ENCODE data around the gene BTF3L4.

BTF3L4 gene

DNA sequence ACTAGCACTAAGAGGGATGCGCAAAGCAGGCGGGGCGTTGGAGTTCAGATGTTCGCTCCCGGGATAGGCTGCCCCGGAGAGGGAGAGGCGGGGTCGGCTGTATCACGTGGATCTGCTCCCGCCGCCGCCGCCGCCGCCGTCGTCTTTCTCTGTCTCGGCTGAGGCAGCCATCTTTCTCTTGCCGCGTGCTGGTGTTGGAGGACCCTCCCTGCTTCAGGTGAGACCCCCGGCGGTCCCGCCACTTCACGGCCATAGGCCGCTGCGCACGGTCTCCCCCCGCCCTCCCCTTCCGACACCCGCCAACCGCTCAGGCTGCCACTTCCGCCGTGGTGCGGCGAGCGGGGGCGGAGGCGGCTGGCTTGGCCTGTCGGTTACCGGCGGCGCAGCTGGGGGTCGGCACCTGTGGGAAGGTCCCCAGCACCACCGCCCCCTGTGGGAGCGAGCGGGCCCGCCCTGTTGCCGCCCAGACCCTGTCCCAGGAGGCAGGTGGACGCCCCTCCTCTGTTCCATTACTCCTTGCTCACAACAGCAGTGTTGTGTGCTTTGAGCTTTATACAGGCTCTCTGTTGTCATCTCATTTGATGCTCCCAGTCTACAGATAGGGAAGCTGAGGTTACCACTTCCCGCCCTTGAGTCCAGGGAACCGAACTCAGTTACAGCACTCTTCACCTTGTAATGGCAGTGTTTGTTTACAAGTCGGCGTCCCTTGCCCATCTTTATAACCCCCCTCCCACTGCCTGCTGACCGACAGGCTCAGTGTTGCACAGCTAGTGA lies at the start of gene BTF3L4:
Gene BTF3L4, plus strand, starts transcription at position 133 of the 774 bp plus-strand sequence. CDS start 3,553 bp downstream, outside the sequence.
- H3K27me3 ChIP-seq (ENCODE audit: control insufficient read depth, insufficient read depth, low read length): no peaks in the 10 kb centered on the region
- no peaks in the 10 kb centered on the region for H3K9me3 ChIP-seq (ENCODE audit: control insufficient read depth, low read length)
- peaks cover 3% of the 10 kb centered on the region for H3K4me1 ChIP-seq
- TF ChIP-seq, protein P1, sequence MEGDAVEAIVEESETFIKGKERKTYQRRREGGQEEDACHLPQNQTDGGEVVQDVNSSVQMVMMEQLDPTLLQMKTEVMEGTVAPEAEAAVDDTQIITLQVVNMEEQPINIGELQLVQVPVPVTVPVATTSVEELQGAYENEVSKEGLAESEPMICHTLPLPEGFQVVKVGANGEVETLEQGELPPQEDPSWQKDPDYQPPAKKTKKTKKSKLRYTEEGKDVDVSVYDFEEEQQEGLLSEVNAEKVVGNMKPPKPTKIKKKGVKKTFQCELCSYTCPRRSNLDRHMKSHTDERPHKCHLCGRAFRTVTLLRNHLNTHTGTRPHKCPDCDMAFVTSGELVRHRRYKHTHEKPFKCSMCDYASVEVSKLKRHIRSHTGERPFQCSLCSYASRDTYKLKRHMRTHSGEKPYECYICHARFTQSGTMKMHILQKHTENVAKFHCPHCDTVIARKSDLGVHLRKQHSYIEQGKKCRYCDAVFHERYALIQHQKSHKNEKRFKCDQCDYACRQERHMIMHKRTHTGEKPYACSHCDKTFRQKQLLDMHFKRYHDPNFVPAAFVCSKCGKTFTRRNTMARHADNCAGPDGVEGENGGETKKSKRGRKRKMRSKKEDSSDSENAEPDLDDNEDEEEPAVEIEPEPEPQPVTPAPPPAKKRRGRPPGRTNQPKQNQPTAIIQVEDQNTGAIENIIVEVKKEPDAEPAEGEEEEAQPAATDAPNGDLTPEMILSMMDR (IDR thresholded peaks at IDR 0.05): no peak
- H3K9ac ChIP-seq: peak within 1 kb of the TSS; percentile 40
- peak within 1 kb of the TSS; percentile 92 for H3K4me3 ChIP-seq (ENCODE audit: low read depth, low read length)
- H3K79me2 ChIP-seq: peaks cover 15% of the 10 kb centered on the region
- H3K36me3 ChIP-seq (ENCODE audit: control insufficient read depth, insufficient read depth, low read length): no peaks in the 10 kb centered on the region
- H2AFZ ChIP-seq: peak within 1 kb of the TSS; percentile 86
- peak within 1 kb of the TSS; percentile 86 for H3K27ac ChIP-seq
- peak within 1 kb of the TSS; percentile 90 for H3K4me2 ChIP-seq (ENCODE audit: low read length)

DNA sequence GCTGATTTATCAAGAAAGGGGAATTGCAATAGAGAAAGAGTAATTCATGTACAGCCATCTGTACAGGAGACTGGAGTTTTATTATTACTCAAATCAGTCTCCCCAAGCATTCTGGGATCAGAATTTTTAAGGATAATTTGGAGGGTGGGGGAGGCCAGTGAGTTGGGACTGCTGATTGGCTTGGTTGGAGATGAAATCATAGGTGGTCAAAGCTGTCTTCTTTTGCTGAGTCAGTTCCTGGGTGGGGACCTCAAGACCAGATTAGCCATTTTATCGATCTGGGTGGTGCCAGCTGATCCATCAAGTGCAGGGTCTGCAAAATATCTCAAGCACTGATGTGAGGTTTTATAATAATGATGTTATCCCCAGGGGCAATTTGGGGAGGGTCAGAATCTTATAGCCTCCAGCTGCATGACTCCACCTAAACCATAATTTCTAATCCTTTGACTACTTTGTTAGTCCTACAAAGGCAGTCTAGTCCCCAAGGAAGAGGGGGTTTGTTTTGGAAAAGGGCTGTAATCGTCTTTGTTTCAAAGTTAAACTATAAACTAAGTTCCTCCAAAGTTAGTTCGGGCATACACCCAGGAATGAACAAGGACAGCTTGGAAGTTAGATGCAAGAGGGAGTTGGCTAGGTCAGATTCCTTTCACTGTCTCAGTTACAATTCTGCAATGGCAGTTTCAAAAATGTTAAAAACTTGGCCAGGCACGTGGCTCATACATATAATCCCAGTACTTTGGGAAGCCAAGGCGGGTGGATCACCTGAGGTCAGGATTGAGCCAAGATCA lies 48.7 kb upstream of the BTF3L4 start:
- Histone ChIP-seq H3K27me3 (ENCODE audit: control insufficient read depth, insufficient read depth, low read length) (no peaks in the 10 kb centered on the region), H3K4me2 (ENCODE audit: low read length) (no peak overlapping the region), H3K4me1 (no peaks in the 10 kb centered on the region), H3K9ac (no peak overlapping the region), H3K79me2 (no peaks in the 10 kb centered on the region), H3K27ac (no peak overlapping the region), H3K36me3 (ENCODE audit: control insufficient read depth, insufficient read depth, low read length) (no peaks in the 10 kb centered on the region), H3K4me3 (ENCODE audit: low read depth, low read length) (no peak overlapping the region), H3K9me3 (ENCODE audit: control insufficient read depth, low read length) (no peaks in the 10 kb centered on the region), H2AFZ (no peak overlapping the region)
- TF ChIP-seq, protein P1 (IDR thresholded peaks at IDR 0.05): no peak

DNA sequence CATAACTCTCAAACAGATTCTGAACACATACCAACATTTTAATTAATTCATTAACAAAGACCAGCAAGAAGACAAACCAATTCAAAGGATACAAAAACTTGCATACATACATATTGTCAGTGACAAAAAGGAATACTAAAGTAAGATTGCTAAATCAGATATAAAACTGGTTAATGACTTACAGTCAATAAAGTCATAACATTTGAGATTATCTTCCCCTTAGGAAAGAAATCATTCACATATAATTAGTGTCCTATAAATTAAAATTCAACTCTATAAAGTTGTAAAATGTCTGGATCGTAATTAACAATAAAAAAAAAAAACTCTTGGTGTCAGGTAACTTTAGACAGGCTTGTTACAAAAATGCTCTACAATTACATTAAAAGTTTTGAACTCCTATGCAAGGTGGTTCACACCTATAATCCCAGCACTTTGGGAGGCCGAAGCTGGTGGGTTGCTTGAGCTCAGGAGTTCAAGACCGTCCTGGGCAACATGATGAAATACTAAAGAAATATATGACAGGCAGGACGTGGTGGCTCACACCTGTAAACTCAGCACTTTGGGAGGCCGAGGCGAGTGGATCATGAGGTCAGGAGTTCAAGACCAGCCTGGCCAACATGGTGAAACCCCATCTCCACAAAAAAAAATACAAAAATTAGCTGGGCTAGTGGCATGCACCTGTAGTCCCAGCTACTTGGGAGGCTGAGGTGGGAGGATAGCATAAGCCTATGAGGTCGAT lies 47.9 kb upstream of the BTF3L4 start:
- Histone ChIP-seq H3K36me3 (ENCODE audit: control insufficient read depth, insufficient read depth, low read length) (no peaks in the 10 kb centered on the region), H3K4me1 (no peaks in the 10 kb centered on the region), H2AFZ (no peak overlapping the region), H3K79me2 (no peaks in the 10 kb centered on the region), H3K4me2 (ENCODE audit: low read length) (no peak overlapping the region), H3K27me3 (ENCODE audit: control insufficient read depth, insufficient read depth, low read length) (no peaks in the 10 kb centered on the region), H3K9me3 (ENCODE audit: control insufficient read depth, low read length) (no peaks in the 10 kb centered on the region), H3K9ac (no peak overlapping the region), H3K4me3 (ENCODE audit: low read depth, low read length) (no peak overlapping the region), H3K27ac (no peak overlapping the region)
- TF ChIP-seq, protein P1 (IDR thresholded peaks at IDR 0.05): no peak

DNA sequence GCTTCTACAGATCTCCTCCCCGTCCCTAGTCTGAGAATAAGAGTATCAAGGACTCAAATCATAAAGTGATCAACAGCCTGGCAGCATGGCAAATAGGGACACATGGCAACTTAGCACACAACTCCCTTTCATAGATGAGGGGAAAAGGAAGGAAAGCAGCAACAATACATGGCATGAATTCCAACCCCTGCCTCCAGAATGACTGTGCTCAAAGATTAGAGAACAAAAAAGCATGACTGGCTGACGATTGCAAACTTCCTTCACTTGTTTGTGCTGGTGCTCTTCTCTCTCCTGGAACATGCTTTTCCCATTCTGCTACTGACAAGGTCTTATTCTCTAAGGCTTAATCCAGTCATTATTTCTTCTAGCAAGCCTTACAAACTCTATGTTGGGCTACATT lies 34.0 kb upstream of the BTF3L4 start:
- H3K79me2 ChIP-seq: no peaks in the 10 kb centered on the region
- no peak overlapping the region for H2AFZ ChIP-seq
- H3K4me1 ChIP-seq: no peaks in the 10 kb centered on the region
- H3K36me3 ChIP-seq (ENCODE audit: control insufficient read depth, insufficient read depth, low read length): no peaks in the 10 kb centered on the region
- no peak overlapping the region for H3K27ac ChIP-seq
- no peaks in the 10 kb centered on the region for H3K9me3 ChIP-seq (ENCODE audit: control insufficient read depth, low read length)
- no peaks in the 10 kb centered on the region for H3K27me3 ChIP-seq (ENCODE audit: control insufficient read depth, insufficient read depth, low read length)
- no peak overlapping the region for H3K4me2 ChIP-seq (ENCODE audit: low read length)
- H3K9ac ChIP-seq: no peak overlapping the region
- TF ChIP-seq, protein P1 (IDR thresholded peaks at IDR 0.05): no peak
- no peak overlapping the region for H3K4me3 ChIP-seq (ENCODE audit: low read depth, low read length)

All from parathyroid adenoma (tissue), 2 donors.